ENCODE data around the gene INCENP. TPM values are rescaled to one million over a fixed set of nuclear protein-coding genes. Genes with fewer than 3 reads are reported as not detected.

The INCENP gene
- 115 and 131 TPM in 2 replicates for total RNA-seq (2014; rRNA removed; shearing (Covaris generic))
- polyA plus RNA-seq (2016; fragmentation: Nextera tagmentation; extraction: Ambion mirVana) = 35.6 and 41.3 TPM in 2 replicates
- long read RNA-seq, partial matches to known transcripts = 2 of 4 reads
- long read RNA-seq, other reads (novel, unspliced or antisense) = 2 of 4 reads

DNA sequence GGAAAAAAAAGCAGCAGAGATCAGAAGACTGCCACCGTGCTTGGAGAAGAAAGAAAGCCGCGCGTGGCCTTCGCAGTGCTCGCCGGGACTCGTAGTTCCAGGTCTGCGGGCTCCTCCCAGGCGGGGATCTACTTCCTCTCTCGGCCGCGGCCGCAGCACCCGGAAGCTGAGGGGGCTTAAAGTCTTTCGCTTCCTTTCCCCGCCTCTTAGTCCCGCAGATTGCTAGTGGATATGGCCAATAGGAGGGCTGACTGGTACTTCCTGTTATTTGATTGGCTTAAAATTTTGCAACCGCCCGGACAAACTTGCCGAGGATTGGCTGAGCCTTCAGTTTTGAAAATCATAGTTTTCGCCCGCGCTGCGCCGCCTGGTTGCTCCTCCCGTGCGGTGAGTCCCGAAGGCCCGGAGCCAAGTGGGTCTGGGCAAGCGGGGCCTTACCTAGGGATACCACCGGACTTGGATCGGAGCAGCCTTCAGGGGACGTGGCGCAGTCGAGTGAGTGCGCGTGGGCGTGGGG is at the start of gene INCENP:
Gene INCENP (plus strand): TSS at position 343 of the 517 bp plus-strand sequence. CDS start 4,151 bp downstream, outside the sequence.
- no peak within 1 kb of the TSS for H3K27ac ChIP-seq (ENCODE audit: low read depth)
- peaks cover 48% of the 10 kb centered on the region for H3K79me2 ChIP-seq (replicated peaks; ENCODE audit: insufficient read depth)
- peak within 1 kb of the TSS; percentile 99 for H3K4me3 Mint-ChIP-seq
- peaks cover 26% of the 10 kb centered on the region for H4K20me1 ChIP-seq (replicated peaks; ENCODE audit: insufficient read depth)
- H3K27me3 ChIP-seq (ENCODE audit: insufficient read depth) = no peaks in the 10 kb centered on the region
- peaks cover 2% of the 10 kb centered on the region for H3K27me3 Mint-ChIP-seq (ENCODE audit: insufficient read depth, low read depth, poor library complexity)
- H3K36me3 Mint-ChIP-seq (ENCODE audit: low read depth) = peaks cover 7% of the 10 kb centered on the region
- H2AFZ ChIP-seq = peak within 1 kb of the TSS; percentile 7
- ATAC-seq = peak; percentile 98
- H3K9me3 Mint-ChIP-seq = no peaks in the 10 kb centered on the region
- peak within 1 kb of the TSS; percentile 97 for H3K4me3 ChIP-seq
- H3K27ac Mint-ChIP-seq = peak within 1 kb of the TSS; percentile 93
- H3K4me1 Mint-ChIP-seq = peaks cover 19% of the 10 kb centered on the region
- H3K4me2 ChIP-seq = peak within 1 kb of the TSS; percentile 95
- peaks cover 12% of the 10 kb centered on the region for H3K4me1 ChIP-seq (ENCODE audit: insufficient read depth)
- no peaks in the 10 kb centered on the region for H3K9me2 ChIP-seq (ENCODE audit: insufficient read depth)
- no peaks in the 10 kb centered on the region for H3F3A ChIP-seq (replicated peaks; ENCODE audit: low read depth)
- H3K36me3 ChIP-seq (ENCODE audit: insufficient read depth) = no peaks in the 10 kb centered on the region
- peak; percentile 98 for DNase-seq (ENCODE audit: low spot score)
- TF ChIP-seq, protein P1, sequence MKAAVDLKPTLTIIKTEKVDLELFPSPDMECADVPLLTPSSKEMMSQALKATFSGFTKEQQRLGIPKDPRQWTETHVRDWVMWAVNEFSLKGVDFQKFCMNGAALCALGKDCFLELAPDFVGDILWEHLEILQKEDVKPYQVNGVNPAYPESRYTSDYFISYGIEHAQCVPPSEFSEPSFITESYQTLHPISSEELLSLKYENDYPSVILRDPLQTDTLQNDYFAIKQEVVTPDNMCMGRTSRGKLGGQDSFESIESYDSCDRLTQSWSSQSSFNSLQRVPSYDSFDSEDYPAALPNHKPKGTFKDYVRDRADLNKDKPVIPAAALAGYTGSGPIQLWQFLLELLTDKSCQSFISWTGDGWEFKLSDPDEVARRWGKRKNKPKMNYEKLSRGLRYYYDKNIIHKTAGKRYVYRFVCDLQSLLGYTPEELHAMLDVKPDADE (IDR thresholded peaks at IDR 0.05) = peak; percentile 75; the same call in 1 of the 2 replicates
- TF ChIP-seq EZH2 (IDR thresholded peaks at IDR 0.05; ENCODE audit: low read depth, unreplicated experiment) = no peak
- TF ChIP-seq NANOG (IDR thresholded peaks at IDR 0.05; ENCODE audit: borderline replicate concordance) = no peak
- no peak for TF ChIP-seq CREB1 (CRISPR knock-in tag; IDR thresholded peaks at IDR 0.05; ENCODE audit: low read depth)
- peak; percentile 68 for TF ChIP-seq POLR2AphosphoS5 (IDR thresholded peaks at IDR 0.05; ENCODE audit: low read depth)
- no peak for TF ChIP-seq STAT1 (IDR thresholded peaks at IDR 0.05; ENCODE audit: unreplicated experiment)
- TF ChIP-seq JUNB (IDR thresholded peaks at IDR 0.05; ENCODE audit: unreplicated experiment) = no peak
- TF ChIP-seq, protein P2, sequence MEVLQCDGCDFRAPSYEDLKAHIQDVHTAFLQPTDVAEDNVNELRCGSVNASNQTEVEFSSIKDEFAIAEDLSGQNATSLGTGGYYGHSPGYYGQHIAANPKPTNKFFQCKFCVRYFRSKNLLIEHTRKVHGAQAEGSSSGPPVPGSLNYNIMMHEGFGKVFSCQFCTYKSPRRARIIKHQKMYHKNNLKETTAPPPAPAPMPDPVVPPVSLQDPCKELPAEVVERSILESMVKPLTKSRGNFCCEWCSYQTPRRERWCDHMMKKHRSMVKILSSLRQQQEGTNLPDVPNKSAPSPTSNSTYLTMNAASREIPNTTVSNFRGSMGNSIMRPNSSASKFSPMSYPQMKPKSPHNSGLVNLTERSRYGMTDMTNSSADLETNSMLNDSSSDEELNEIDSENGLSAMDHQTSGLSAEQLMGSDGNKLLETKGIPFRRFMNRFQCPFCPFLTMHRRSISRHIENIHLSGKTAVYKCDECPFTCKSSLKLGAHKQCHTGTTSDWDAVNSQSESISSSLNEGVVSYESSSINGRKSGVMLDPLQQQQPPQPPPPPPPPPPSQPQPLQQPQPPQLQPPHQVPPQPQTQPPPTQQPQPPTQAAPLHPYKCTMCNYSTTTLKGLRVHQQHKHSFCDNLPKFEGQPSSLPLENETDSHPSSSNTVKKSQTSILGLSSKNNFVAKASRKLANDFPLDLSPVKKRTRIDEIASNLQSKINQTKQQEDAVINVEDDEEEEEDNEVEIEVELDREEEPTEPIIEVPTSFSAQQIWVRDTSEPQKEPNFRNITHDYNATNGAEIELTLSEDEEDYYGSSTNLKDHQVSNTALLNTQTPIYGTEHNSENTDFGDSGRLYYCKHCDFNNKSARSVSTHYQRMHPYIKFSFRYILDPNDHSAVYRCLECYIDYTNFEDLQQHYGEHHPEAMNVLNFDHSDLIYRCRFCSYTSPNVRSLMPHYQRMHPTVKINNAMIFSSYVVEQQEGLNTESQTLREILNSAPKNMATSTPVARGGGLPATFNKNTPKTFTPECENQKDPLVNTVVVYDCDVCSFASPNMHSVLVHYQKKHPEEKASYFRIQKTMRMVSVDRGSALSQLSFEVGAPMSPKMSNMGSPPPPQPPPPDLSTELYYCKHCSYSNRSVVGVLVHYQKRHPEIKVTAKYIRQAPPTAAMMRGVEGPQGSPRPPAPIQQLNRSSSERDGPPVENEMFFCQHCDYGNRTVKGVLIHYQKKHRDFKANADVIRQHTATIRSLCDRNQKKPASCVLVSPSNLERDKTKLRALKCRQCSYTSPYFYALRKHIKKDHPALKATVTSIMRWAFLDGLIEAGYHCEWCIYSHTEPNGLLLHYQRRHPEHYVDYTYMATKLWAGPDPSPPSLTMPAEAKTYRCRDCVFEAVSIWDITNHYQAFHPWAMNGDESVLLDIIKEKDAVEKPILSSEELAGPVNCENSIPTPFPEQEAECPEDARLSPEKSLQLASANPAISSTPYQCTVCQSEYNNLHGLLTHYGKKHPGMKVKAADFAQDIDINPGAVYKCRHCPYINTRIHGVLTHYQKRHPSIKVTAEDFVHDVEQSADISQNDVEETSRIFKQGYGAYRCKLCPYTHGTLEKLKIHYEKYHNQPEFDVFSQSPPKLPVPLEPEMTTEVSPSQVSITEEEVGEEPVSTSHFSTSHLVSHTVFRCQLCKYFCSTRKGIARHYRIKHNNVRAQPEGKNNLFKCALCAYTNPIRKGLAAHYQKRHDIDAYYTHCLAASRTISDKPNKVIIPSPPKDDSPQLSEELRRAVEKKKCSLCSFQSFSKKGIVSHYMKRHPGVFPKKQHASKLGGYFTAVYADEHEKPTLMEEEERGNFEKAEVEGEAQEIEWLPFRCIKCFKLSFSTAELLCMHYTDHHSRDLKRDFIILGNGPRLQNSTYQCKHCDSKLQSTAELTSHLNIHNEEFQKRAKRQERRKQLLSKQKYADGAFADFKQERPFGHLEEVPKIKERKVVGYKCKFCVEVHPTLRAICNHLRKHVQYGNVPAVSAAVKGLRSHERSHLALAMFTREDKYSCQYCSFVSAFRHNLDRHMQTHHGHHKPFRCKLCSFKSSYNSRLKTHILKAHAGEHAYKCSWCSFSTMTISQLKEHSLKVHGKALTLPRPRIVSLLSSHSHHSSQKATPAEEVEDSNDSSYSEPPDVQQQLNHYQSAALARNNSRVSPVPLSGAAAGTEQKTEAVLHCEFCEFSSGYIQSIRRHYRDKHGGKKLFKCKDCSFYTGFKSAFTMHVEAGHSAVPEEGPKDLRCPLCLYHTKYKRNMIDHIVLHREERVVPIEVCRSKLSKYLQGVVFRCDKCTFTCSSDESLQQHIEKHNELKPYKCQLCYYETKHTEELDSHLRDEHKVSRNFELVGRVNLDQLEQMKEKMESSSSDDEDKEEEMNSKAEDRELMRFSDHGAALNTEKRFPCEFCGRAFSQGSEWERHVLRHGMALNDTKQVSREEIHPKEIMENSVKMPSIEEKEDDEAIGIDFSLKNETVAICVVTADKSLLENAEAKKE (CRISPR knock-in tag; IDR thresholded peaks at IDR 0.05) = no peak
- TF ChIP-seq ZNF331 (CRISPR knock-in tag; IDR thresholded peaks at IDR 0.05; ENCODE audit: low read depth) = no peak

Data from GM23338 (cell line).